GM18511 (cell line): ENCODE data around the gene TYRO3.

Experiments used
- ATAC-seq: cut with Tn5 transposase; IDR thresholded peaks from one replicate; pipeline ENCODE4 v1.9.1; 2021; ENCODE audit warnings: mild to moderate bottlenecking, moderate library complexity; ENCODE audit not compliant: unreplicated experiment

Gene TYRO3

DNA sequence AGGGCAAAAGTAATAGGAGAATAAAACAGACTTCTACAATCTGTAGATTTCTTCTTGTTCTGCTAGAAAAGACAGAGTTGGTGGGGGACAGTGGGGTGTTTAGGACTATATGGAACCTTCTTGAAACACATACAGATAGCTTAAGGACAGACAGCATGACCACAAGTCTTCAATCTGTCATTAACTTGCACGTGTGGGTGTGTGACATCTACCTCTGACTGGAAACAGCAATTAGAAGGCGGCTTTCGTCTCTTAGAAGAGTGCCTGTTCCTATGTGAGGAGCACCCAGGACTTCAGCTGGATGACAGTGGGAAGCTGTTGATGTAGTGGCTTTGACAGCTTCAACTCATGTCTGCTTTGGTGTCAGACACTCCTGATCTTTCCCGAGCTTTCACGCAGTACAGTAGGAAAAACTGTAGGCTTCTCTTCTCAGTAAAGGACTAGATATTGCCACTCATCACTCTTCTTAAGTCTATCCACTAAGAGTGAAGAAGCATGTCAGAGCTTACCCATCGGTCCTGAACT, 44.5 kb downstream of the TYRO3 start:
- ATAC-seq = no peak

DNA sequence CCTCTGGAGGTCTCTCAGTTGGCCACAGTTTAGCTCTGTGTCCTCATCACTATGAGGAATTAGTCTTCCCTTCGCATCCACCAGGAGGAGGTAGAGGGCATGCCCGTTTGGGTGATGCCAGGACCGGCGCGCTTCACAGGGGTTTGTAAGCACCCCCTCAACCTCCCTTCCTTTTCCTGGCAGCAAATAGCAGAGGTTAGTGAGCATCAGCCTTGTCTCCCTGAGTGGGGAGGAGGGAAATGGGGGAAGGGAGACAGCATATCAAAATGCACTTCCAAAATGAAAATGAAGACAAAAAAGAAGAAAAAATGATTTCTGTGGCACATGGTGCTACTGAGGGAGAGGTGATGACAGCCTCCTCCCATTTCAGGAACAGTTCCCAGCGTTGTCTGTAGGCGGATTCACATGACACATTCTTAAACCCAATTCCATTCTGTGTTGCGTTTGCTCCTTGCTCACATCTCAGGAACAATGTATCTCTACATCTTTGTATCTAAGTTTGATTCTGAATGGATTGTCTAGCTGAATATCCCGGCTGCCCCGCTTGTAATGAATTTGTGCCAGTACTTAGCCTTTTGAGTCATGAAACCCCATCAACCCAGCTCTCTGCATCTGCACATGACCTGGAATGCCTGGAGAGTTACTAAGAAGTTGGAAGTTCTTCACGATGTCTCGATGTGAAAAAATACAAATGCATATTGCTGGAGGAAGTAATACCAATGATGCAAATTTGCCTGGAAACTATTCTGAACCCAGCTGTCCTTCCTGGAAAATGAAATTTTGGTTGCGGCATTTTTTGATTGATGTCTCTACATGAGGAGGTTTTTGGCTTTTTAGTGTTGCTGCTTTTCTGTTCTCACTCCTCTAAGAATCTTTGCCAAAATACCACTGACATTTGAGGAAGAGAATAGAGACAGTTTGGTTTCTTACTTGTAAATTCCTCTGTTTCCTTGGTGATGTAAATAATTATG, 45.2 kb downstream of the TYRO3 start:
- ATAC-seq = no peak

DNA sequence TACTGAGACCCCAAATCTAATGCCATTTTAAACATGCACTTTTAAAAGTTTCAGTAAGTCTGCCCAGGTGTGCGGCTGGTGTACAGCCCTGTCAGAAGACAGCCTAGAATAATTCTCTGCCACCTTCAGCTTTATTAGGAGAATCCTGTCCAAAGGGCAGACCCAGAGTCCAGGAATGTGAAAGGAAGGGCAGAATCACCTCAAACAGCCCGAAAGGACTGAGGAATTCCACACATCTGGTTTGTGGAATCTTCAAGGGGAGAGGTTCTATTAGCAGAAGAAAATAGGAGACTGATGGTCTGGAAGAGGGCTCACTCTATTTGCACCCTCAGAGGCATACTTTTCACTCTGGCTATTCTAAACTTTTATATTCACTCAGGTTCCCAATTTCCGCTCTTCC, 46.6 kb downstream of the TYRO3 start:
- ATAC-seq = no peak

DNA sequence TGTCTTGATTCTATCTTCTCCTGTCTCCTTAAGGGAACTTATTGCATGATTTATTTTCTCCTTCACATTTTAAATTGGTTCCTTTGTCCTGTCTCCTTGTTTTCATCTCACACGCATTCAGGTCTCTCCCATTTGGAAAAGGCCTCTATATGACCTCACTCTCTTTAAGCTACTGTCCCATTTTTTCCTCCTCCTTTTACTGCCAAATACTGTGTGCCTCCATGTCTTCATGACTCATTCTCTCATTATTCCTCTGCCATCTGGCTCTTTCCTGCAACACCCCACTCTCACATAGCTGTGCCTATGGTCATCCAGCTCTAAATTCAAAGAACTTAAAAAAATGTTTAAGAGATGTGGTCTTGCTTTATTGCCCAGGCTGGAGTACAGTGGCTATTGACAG, 48.0 kb downstream of the TYRO3 start:
- ATAC-seq = no peak

- no peak for ATAC-seq
Measured at GRCh38 chr15:41609123-41609522, 50.1 kb downstream of the TYRO3 start.

DNA sequence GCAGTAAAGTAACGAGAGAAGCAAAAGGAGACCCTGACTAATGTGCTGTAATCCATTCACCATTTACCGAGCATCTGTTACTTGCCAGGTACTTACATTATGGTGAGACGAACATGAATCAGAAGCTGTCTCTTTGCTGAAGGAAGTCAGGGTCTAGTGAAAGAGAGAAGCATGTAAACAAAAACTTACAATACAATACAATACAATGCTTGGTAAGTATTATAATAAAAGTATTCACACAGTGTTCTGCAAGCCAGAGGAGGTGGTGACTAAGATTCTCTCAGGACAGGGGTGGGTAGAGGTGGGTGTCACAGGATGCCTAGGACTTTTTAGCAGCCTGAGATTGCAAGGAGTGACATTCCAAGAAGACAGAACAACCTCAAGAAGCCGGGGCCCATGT, 51.0 kb downstream of the TYRO3 start:
- no peak for ATAC-seq

DNA sequence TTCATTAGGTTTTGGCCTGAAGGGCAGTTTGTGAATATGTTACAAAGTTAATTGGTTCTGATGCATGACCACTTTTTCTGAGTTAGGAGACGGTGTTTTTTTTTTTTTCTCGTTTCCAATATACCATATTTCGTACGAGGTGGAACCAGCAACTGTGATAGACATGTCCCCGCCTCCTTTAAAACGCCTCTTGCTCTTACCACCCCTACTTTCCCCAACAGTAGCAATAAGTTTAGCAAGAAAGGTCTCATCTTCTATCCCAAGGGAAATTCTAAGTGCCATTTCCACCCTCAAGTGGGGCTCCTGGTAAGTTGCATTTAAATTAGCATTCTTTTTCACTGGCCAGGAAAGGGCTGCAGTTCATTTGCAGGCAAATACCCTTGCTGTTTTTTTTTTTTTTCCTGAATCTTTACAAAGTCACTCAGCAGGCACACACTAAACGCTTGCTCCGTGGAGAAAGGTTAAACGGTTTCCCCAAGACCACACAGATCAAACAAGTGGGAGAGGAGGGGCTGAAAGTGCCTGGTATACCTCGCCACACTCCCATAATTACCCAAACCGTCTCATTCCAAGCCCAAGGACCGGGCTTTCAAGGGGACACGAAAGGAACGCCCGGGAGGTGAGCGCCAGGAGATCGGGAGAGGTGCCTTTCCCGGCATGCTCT, 61.7 kb downstream of the TYRO3 start:
- ATAC-seq = no peak

GRCh38 chr15:41621200-41622193, 62.5 kb downstream of the TYRO3 start:
- peak; percentile 55 for ATAC-seq

- no peak for ATAC-seq
Measured at GRCh38 chr15:41622901-41623300, 63.9 kb downstream of the TYRO3 start.

DNA sequence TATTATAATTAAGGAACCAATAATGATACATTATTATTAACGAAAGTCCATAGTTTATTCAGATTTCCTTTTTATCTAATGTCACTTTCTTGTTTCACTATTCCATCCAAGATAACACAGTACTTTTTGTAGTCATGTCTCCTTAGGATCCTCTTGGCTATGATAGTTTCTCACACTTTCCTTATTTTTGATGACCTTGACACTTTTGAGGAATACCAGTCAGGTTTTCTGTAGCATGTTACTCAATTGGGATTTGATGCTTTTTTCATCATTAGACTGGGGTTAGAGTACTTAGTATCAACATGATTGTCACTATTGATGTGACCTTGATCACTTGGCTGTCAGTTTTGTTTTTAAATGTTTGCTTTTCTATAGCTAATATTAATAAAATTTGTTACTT, 68.2 kb downstream of the TYRO3 start:
- no peak for ATAC-seq

GRCh38 chr15:41629463-41629862, 70.5 kb downstream of the TYRO3 start:
- no peak for ATAC-seq

- no peak for ATAC-seq
Measured at GRCh38 chr15:41629883-41630282, 70.9 kb downstream of the TYRO3 start.

- ATAC-seq = no peak
Measured at GRCh38 chr15:41630616-41631217, 71.7 kb downstream of the TYRO3 start.

GRCh38 chr15:41631880-41632470, 73.0 kb downstream of the TYRO3 start:
- ATAC-seq = no peak
